ENCODE data around the gene EML6.

- TF ChIP-seq CTCF (conservative IDR thresholded peaks at IDR 0.05 in 1 of 2, IDR thresholded peaks at IDR 0.05 in 1 of 2; ENCODE audit: extremely low read depth in 1 of 2, insufficient read depth in 1 of 2, low read depth in 1 of 2, low read length in 2 of 2) (no peak), EZH2 (IDR thresholded peaks at IDR 0.05; ENCODE audit: borderline replicate concordance, low read length) (no peak)
These were observed 275.7 kb downstream of the EML6 start for GRCh38 chr2:54999182-54999581.
